Measurements from ENCODE around the gene GLI3.
"Not testable (repeated sequence)": the region's sequence is repeated elsewhere in the genome, so short reads cannot be mapped to it uniquely, and the experiment has no call there.

Gene GLI3

GRCh38 chr7:42212541-42213090, 24.4 kb downstream of the GLI3 start:
- no peak for DNase-seq (ENCODE audit: extremely low read depth in 1 of 2, low read depth in 1 of 2)

DNA sequence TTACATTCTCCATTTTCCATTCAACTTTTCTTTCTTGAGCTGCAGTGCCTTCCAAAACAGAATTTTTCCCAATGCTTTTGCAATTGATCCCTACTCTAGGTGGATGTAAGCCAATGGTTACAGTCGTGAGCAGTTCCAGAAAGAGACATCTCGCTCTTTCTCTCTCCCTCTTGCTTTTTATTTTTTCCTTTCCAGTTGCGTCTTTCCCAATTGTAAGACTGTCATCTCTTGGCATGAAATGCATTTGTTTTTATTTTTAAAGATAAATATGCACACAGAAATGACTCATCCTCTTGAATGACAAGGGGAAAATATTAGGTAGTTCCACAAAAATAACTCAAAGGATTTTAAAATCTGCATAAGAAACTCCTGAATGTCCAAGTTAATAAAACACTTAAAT, 25.1 kb downstream of the GLI3 start:
- no peak for DNase-seq (ENCODE audit: extremely low read depth in 1 of 2, low read depth in 1 of 2)

DNA sequence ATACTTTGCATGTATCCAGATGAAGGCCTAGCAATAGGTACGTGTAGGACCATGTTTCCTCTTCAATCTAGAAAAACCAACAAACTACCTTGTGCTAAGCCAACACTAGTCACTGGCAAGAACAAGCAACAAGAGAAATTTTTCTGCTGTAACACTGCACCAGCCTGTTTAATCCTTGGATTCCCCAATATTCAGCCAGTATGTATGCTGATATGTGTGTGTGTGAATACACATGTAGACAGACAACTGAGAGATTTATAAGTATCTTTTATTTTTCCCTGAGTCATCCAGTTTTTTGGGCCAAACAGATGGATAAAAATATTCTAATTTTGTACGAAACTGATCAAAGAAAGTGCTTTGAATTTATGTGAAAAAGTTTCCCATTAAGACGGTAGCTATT, 26.2 kb downstream of the GLI3 start:
- DNase-seq (ENCODE audit: extremely low read depth in 1 of 2, low read depth in 1 of 2): no peak

DNA sequence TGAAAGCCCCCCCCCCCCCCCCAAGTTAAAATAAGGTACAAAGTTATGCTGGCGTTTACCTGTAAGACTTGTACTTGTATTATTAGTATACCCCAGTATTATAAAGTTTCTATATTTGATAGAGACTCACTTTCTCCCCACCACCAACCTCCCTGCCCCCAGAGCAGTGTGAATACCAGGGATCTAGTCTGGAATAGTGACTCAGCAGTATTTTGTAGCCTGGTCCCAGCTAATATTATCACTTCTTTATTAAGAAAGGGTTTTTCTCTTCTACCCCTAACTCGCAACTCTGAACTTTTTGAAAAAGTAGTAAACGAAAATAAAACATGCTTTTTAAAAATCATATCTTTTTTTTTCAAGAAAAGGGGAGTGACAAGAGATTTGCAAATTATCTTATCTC, 26.7 kb downstream of the GLI3 start:
- no peak for DNase-seq (ENCODE audit: extremely low read depth in 1 of 2, low read depth in 1 of 2)

DNA sequence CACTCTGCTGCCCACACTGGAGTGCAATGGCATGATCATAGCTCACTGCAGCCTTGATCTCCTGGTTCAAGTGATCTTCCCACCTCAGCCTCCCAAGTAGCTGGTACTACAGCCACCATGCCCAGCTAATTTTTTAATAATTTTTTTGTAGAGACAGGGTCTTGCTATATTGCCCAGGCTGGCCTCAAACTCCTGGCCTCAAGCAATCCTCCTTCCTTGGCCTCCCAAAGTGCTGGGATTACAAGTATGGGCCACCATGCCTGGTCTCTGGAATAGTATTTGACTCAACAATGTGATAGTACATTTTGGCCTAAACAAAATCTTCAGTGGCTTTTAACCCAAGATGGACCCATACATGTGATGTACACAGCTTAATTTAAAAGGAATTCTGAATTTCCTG, 27.9 kb downstream of the GLI3 start:
- DNase-seq (ENCODE audit: extremely low read depth in 1 of 2, low read depth in 1 of 2): not testable (repeated sequence)

- no peak for DNase-seq (ENCODE audit: extremely low read depth in 1 of 2, low read depth in 1 of 2)
Observed at GRCh38 chr7:42208572-42208971, 28.4 kb downstream of the GLI3 start.

- no peak for DNase-seq (ENCODE audit: extremely low read depth in 1 of 2, low read depth in 1 of 2)
Observed at GRCh38 chr7:42207420-42207819, 29.6 kb downstream of the GLI3 start.

DNA sequence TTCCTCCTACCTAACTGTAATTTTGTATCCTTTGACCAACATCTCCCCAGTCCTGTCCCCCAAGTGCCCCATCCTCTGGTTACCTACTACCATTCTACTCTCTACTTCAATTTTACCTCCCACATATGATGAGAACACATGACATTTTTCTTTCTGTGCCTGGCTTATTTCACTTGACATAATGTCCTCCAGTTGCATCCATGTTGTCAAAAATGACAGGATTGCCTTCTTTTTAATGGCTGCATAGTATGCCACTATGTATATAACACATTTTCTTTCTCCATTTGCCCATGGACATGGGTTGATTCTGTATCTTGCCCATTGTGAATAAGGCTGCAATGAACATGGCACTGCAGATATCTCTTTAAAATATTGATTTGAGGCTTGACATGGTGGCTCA, 33.7 kb downstream of the GLI3 start:
- DNase-seq (ENCODE audit: extremely low read depth in 1 of 2, low read depth in 1 of 2): no peak

DNA sequence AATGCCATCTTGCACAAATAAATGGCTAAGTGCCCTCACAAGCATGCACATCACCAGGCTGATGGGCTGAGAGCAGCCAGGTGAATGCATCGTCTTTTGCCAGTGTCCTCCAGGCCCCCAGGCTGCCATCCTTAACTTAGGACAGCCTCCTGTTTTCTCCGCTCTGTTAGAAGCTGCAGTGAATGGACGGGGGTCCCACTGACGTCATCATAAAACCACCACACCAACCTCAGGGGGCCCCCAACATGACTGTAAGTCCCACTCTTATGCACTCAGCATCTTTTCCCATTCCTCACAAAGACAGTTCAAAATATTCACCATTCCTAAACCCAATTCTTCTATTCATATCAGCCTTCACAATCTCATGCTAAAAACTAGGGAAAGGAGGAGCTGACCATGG, 34.4 kb downstream of the GLI3 start:
- no peak for DNase-seq (ENCODE audit: extremely low read depth in 1 of 2, low read depth in 1 of 2)

DNA sequence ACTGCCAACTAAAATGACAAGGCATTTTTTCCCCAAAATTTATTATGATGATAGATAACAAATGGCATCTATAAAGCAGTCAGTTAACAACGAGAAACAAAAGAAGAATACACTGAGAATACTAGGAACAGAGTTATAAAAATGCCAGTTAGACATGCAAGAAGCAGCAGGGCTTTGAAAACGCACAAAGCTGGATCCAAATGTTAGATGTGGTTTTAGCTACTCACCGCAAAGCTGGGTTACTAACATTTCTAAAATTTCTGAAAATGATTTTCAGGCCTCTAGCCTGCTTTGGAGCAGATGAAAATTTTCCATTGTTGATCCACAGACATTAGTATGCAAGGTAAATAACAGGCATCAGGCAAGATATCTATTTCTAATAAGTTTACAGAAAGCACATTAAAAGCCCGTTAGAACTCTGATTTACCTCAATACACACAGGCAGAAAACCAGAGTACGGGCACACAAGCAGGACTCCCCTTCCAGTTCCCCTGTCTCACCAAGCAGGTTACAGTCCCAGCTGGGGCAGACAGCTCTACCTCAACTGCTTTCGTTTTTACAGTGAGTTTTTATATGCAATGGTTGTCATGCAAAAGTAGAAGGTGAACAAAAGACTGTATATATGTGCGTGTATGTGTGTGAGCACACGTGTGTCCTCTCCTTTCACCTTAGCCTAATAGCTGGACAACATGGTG, 37.9 kb downstream of the GLI3 start:
- DNase-seq (ENCODE audit: extremely low read depth in 1 of 2, low read depth in 1 of 2): no peak

GRCh38 chr7:42198296-42198695, 38.7 kb downstream of the GLI3 start:
- DNase-seq (ENCODE audit: extremely low read depth in 1 of 2, low read depth in 1 of 2): no peak

DNA sequence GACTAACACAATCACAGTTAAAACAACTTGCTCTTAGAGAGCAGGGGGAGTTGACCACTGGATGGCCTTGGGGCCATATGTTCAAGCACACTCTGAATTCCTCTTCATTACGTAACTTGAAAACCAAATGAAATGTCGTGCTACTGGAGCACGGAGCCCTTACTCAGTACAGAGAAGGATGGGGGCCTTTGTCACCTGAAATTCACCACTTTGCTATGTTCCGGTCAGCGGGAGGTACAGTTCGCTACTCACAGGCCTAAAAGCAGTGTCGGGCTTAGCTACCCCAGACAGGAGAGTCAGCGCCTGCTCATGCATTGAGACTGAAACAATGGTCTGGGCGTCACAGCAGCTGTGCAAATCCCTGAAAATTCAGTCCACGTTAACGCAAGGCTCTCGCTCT, 39.6 kb downstream of the GLI3 start:
- DNase-seq (ENCODE audit: extremely low read depth in 1 of 2, low read depth in 1 of 2): no peak

DNA sequence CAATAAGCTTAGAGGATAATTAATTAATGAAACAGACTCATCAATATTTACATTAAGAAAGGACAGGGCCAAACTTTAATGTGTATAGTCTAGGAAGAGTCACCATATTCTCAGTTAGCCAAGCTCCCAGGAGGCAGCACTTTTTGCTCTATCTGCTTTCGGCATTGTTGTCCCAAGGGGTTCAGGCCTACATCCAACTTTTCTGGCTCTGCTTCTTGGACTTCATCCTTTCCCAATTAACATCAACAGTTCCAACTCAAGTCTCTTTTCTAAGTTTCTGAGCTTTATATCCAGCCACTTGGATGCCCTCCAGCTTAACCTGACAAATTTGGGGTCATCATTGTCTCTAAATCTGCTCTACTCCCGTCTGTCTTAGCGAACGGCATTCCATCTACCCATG, 42.8 kb downstream of the GLI3 start:
- DNase-seq (ENCODE audit: extremely low read depth in 1 of 2, low read depth in 1 of 2): no peak

DNA sequence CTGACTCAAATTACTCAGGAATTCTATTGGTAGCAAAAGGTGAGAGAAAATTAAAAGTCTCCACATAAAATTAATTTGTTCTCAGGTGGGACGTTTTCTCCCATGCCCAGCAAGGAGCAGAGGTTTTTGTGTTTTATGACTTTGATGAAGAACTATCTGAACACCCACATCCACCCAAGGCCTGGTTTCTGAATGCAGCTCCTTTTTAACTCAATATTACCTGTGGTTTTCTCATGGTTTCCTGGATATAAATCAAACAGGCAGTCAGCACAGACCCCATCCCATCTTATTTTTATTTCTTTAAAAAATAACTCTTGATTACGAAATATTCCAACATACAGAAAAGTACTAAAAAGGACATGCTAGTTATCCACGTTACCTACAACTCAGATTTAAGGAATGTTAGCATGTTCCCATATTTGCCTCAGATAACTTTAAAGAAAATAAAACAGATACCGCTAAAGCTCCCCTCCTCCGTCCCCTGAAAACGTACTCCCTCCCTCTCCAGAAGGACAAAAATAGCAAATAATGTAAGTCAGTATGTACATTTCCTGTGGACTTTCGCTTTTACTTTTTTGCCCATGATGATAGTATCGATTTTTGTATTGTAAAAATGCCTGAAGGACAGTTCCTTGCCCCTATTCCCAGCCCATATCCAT, 43.4 kb downstream of the GLI3 start:
- DNase-seq (ENCODE audit: extremely low read depth in 1 of 2, low read depth in 1 of 2): no peak

DNA sequence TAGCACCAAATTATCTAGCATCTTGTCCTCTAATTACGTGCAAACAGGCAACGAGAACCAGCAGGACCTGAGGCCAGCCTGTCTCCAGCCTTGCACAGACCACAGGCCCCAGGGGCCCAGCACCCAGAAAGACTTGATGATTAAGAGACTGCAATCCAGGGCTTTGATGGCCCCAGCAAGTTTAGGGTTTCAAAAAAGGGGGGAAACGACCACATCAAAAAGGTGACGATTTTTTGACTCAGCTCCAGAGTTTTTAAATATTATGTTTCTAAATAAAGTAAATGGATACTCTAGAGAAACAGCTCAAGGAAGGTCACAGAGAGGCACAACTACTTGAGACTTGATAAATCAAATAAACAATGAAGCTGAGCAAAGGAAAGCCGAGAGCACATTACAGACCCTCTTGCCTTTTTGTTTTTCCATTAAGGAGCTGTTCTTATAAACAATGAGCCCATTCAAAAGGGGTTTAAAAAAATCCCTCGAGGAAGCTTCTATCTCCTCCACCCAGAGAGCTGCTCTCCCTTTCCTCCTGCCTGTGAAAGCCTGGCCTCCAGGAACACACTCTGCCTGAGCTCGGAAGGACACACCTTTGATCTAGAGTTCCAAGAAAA, 44.1 kb downstream of the GLI3 start:
- no peak for DNase-seq (ENCODE audit: extremely low read depth in 1 of 2, low read depth in 1 of 2)

DNA sequence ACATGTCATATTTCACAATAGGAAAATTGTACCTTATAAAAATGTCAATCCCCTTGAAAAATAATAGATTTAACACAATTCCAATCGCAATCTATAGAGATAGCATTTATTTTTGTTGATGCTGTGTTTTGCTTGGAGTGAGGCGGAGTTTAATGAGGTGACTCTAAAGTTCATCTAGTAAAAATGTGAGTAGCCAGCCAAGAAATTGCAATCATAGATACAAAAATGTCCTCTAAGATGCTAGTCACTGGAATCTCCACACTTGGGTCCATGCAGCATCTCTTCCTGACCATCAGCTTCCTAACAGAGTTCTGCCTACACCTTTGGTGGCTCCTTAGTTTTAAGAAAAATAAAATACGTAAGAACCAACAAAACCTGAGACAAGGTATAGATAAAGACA, 44.9 kb downstream of the GLI3 start:
- DNase-seq (ENCODE audit: extremely low read depth in 1 of 2, low read depth in 1 of 2): no peak

DNA sequence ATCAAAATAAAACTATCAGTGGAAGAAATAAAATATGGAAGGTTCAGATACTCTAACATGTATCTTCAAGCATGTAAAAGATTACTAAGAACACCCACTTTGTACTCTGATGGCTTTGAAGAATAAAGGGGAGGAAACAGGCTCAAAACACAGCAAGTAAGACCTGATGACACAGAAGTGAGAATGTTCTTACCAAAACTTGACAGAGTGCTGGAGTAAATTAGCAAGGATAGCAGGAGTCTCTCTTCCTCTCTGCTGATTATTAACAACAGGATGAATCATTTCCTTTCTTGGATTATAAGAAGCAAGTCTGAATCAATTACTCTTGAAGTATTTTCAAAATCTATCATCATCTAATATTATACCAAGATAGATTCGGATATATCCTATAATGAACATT, 47.5 kb downstream of the GLI3 start:
- DNase-seq (ENCODE audit: extremely low read depth in 1 of 2, low read depth in 1 of 2): no peak

DNA sequence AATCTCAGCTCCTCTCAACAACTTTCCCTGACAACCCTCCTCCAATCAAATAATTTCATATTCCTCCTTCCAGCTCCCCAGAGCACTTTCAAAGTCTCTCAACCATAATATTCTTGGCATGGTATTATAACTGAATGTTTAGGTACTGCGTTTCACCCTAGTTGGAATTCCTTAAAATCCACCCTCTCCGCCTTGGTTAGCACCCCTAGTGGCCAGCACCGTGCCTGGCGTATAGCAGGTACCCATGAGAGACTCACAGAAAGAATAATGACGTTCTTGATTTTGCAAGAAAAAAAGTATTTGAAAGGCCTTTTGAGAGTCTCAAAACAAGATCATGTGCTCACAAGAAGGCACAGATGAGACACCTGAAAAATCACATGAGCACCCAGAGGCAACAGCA, 50.9 kb downstream of the GLI3 start:
- DNase-seq (ENCODE audit: extremely low read depth in 1 of 2, low read depth in 1 of 2): no peak

- no peak for DNase-seq (ENCODE audit: extremely low read depth in 1 of 2, low read depth in 1 of 2)
Observed at GRCh38 chr7:42185726-42186125, 51.3 kb downstream of the GLI3 start.

DNA sequence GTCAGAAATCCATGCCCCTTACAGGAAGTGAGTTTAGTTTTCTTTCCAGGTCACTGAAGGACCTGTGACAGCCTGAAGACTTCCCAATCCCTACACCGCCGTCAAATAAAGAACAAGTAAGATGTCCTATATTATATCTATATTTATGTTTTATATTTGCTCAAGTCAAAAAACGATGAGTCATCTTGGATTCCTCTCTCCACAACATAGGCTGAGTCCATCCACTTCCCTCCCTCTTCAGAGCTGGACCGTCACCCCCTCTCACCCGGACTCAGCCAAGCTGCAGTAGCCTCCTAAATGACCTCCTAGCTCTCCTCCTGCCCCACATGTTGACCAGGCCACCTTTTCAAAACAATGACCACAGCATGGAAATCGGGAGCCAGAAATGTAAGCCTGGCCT, 53.5 kb downstream of the GLI3 start:
- no peak for DNase-seq (ENCODE audit: extremely low read depth in 1 of 2, low read depth in 1 of 2)

DNA sequence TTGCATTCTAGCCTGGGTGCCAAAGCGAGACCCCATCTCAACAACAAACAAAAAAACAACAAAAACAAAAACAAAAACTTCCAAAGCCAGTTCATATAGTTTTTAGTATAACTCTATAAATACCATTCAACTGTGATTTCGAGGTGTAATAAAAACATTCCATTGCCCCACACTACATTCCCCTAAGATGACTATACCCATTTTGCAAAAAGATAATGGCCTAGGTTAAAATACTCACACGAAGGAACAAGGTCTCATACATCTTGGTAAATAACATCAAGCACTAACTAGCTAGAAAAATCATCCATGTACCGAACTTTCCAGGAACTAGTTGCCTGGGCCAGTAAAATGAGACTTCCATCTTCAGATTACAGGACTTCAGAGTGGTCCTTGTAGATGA, 55.4 kb downstream of the GLI3 start:
- DNase-seq (ENCODE audit: extremely low read depth in 1 of 2, low read depth in 1 of 2): no peak

GRCh38 chr7:42180806-42181205, 56.2 kb downstream of the GLI3 start:
- DNase-seq (ENCODE audit: extremely low read depth in 1 of 2, low read depth in 1 of 2): no peak

Data from activated CD8-positive, alpha-beta memory T cell treated with anti-CD3 and anti-CD28 coated beads for 1 hour (primary cell).